GM21825 (cell line): Measurements from ENCODE around the gene LEMD3.

Experiments used
- ATAC-seq: cut with Tn5 transposase; IDR thresholded peaks from one replicate; pipeline ENCODE4 v1.9.1; 2021; ENCODE audit warnings: mild to moderate bottlenecking, moderate library complexity; ENCODE audit not compliant: unreplicated experiment

LEMD3 gene

GRCh38 chr12:65169320-65170208 is at the start of gene LEMD3:
Gene LEMD3, plus strand, starts transcription at chr12:65169583. Its CDS starts 14 bp downstream, at chr12:65169597.
- ATAC-seq: peak; percentile 94

GRCh38 chr12:65121049-65121955 is 48.1 kb upstream of the LEMD3 start, which contains the start of gene WIF1:
Gene WIF1, minus strand, starts transcription at chr12:65121305. Its CDS starts 114 bp downstream, at chr12:65121191.
- no peak for ATAC-seq

- ATAC-seq: no peak
Measured at GRCh38 chr12:65121956-65122469, 47.4 kb upstream of the LEMD3 start.

GRCh38 chr12:65122703-65123102 is 46.7 kb upstream of the LEMD3 start:
- no peak for ATAC-seq

- ATAC-seq: no peak
Measured at GRCh38 chr12:65123435-65124063, 45.8 kb upstream of the LEMD3 start.

GRCh38 chr12:65125247-65125646 is 44.1 kb upstream of the LEMD3 start:
- ATAC-seq: no peak

- ATAC-seq: no peak
Measured at GRCh38 chr12:65125975-65126374, 43.4 kb upstream of the LEMD3 start.

GRCh38 chr12:65126482-65126881 is 42.9 kb upstream of the LEMD3 start:
- ATAC-seq: no peak

GRCh38 chr12:65133879-65134278 is 35.5 kb upstream of the LEMD3 start:
- no peak for ATAC-seq

GRCh38 chr12:65139389-65139788 is 30.0 kb upstream of the LEMD3 start:
- no peak for ATAC-seq

- ATAC-seq: no peak
Measured at GRCh38 chr12:65140738-65141137, 28.6 kb upstream of the LEMD3 start.

GRCh38 chr12:65147312-65147905 is 22.0 kb upstream of the LEMD3 start:
- ATAC-seq: no peak

- no peak for ATAC-seq
Measured at GRCh38 chr12:65152012-65152411, 17.4 kb upstream of the LEMD3 start.

GRCh38 chr12:65152596-65152995 is 16.8 kb upstream of the LEMD3 start:
- ATAC-seq: no peak

GRCh38 chr12:65155784-65156183 is 13.6 kb upstream of the LEMD3 start:
- peak; percentile 30 for ATAC-seq

GRCh38 chr12:65156366-65156841 is 13.0 kb upstream of the LEMD3 start:
- ATAC-seq: peak; percentile 87

GRCh38 chr12:65157091-65157490 is 12.3 kb upstream of the LEMD3 start:
- no peak for ATAC-seq

GRCh38 chr12:65162609-65163008 is 6.8 kb upstream of the LEMD3 start:
- ATAC-seq: peak; percentile 44

GRCh38 chr12:65164244-65164643 is 5.1 kb upstream of the LEMD3 start:
- ATAC-seq: no peak

- ATAC-seq: no peak
Measured at GRCh38 chr12:65164774-65165173, 4.6 kb upstream of the LEMD3 start.
